Astrocyte (in vitro differentiated cells and primary cell): Measurements from ENCODE around the gene SLC45A2.

Experiments
- EZH2 ChIP-seq: IDR thresholded peaks from 2 replicates; pipeline ENCODE4 v1.6.1; 2012; ENCODE audit warnings: mild to moderate bottlenecking, low read length, inconsistent platforms; ENCODE audit not compliant: insufficient read depth
- TF ChIP-seq, protein P1 (sequence below): IDR thresholded peaks from 2 replicates; pipeline ENCODE4 v1.5.1; 2011; ENCODE audit warnings: low read depth, mild to moderate bottlenecking, inconsistent platforms, low read length, moderate library complexity; ENCODE audit not compliant: insufficient read depth

- TF ChIP-seq, protein P1, sequence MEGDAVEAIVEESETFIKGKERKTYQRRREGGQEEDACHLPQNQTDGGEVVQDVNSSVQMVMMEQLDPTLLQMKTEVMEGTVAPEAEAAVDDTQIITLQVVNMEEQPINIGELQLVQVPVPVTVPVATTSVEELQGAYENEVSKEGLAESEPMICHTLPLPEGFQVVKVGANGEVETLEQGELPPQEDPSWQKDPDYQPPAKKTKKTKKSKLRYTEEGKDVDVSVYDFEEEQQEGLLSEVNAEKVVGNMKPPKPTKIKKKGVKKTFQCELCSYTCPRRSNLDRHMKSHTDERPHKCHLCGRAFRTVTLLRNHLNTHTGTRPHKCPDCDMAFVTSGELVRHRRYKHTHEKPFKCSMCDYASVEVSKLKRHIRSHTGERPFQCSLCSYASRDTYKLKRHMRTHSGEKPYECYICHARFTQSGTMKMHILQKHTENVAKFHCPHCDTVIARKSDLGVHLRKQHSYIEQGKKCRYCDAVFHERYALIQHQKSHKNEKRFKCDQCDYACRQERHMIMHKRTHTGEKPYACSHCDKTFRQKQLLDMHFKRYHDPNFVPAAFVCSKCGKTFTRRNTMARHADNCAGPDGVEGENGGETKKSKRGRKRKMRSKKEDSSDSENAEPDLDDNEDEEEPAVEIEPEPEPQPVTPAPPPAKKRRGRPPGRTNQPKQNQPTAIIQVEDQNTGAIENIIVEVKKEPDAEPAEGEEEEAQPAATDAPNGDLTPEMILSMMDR: no peak
- no peak for TF ChIP-seq EZH2
Observed at GRCh38 chr5:33976307-33976706, 8.2 kb downstream of the SLC45A2 start.
